Astrocyte (in vitro differentiated cells and primary cell): ENCODE results near the gene PDCD2L.

ENCODE experiments used
- CTCF ChIP-seq: IDR thresholded peaks from 2 replicates; pipeline ENCODE4 v1.5.1; 2011; ENCODE audit warnings: low read depth, mild to moderate bottlenecking, inconsistent platforms, low read length, moderate library complexity; ENCODE audit not compliant: insufficient read depth
- EZH2 ChIP-seq: IDR thresholded peaks from 2 replicates; pipeline ENCODE4 v1.6.1; 2012; ENCODE audit warnings: mild to moderate bottlenecking, low read length, inconsistent platforms; ENCODE audit not compliant: insufficient read depth

DNA sequence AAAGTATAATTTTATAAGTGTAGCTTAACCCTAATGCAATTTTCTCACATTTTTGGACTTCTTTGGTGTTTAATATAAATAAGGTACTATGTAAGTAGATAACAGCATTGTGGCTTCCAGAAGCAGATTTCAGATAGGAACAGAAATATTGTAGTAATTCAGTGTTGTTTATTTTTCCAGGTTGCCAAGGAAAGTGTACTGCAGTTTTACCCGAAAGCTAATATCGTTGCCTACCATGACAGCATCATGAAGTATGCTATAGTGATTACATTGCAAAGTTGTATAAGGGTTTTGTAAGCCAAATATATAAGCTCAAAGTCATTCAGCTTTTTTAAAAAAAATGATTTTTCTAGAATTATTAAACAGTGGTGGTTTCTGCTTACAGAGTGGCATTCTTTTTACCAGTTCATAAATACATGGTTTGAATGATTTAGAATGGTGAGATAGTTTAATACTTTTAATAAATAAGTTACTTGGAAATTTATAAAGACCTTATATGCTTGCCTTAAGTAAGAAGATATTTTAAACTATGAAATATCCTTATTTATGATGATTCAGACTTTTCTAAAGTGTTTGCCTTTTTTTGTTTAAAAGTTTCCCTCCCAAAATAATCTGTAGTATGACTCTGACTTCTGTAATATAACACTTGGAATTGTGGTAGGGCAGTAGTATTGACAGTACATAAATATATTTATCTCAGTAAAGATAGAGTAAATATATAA lies 27.6 kb downstream of the PDCD2L start:
- TF ChIP-seq CTCF (no peak), EZH2 (no peak)
